HepG2 (cell line): ENCODE data around the gene IL1R1. TPM values are rescaled to one million over a fixed set of nuclear protein-coding genes. Genes with fewer than 3 reads are reported as not detected.

Source experiments
- ATAD3A ChIP-seq: sonication (generic); formaldehyde crosslinking; IDR thresholded peaks from 2 replicates; pipeline ENCODE4 v1.4.0; 2020; ENCODE audit warnings: missing genetic modification reagents
- CTCF ChIP-seq: sonication (generic); formaldehyde crosslinking; IDR thresholded peaks from 2 replicates; pipeline ENCODE4 v1.5.0; 2020; ENCODE audit warnings: mild to moderate bottlenecking, missing genetic modification reagents, moderate library complexity
- FUBP1 ChIP-seq: sonication (generic); formaldehyde crosslinking; IDR thresholded peaks from 2 replicates; pipeline ENCODE4 v1.5.1; 2020; ENCODE audit warnings: missing genetic modification reagents, mild to moderate bottlenecking, borderline replicate concordance
- RBM22 ChIP-seq: fragments of 200-400 bp; formaldehyde crosslinking; optimal IDR thresholded peaks from 2 replicates; pipeline ENCODE3; 2017; ENCODE audit warnings: mild to moderate bottlenecking, low read length, moderate library complexity
- SMAD9 ChIP-seq: sonication (generic); formaldehyde crosslinking; IDR thresholded peaks from 2 replicates; pipeline ENCODE4 v1.5.1; 2020; ENCODE audit warnings: mild to moderate bottlenecking, missing genetic modification reagents
- ZBTB38 ChIP-seq: sonication (generic); formaldehyde crosslinking; IDR thresholded peaks from 2 replicates; pipeline ENCODE4 v1.5.1; 2020; ENCODE audit warnings: mild to moderate bottlenecking, missing genetic modification reagents
- ZFP36 ChIP-seq: fragments of 150-350 bp; IDR thresholded peaks from 2 replicates; pipeline ENCODE4 v1.6.1; 2018; ENCODE audit warnings: borderline replicate concordance, low read length, low read depth; ENCODE audit not compliant: partially characterized antibody
- ZFP82 ChIP-seq: sonication (generic); formaldehyde crosslinking; IDR thresholded peaks from 2 replicates; pipeline ENCODE4 v1.5.1; 2020; ENCODE audit warnings: mild to moderate bottlenecking, missing genetic modification reagents, borderline replicate concordance
- ZNF33A ChIP-seq: sonication (generic); formaldehyde crosslinking; IDR thresholded peaks from 2 replicates; pipeline ENCODE4 v1.5.1; 2020; ENCODE audit warnings: missing genetic modification reagents, mild to moderate bottlenecking, moderate library complexity, borderline replicate concordance
- ZNF441 ChIP-seq: sonication (generic); formaldehyde crosslinking; IDR thresholded peaks from 2 replicates; pipeline ENCODE4 v1.7.0; 2021; ENCODE audit warnings: missing genetic modification reagents, borderline replicate concordance
- polyA plus RNA-seq, 8 experiments: library from polyadenylated mRNA; depleted of rRNA in 3 of 8; stranded (reverse) in 7 of 8; unstranded in 1 of 8; fragments of >200 nt; fragmentation: Illumina TruSeq in 4 of 8; extraction: Trizol in 4 of 8; gene quantifications; 2 replicates each; pipeline versions ENCODE4 v1.2.1 to v1.2.3, GENCODE V29; 2011 to 2016; ENCODE audit warnings: low read depth in 4 of 8, missing spikeins in 1 of 8, mixed read lengths in 1 of 8; ENCODE audit not compliant: insufficient read depth in 1 of 8
- total RNA-seq, 5 experiments: library from RNA; depleted of rRNA; stranded (reverse); fragments of >200 nt; fragmentation: Illumina TruSeq; extraction: Trizol; gene quantifications; 2 replicates each; pipeline ENCODE4 v1.2.3, GENCODE V29; 2016; ENCODE audit warnings: low read depth in 1 of 5

The IL1R1 gene
- total and polyA plus RNA-seq, 2 of the 13 experiments (the other 11 are each of a cell fraction or from before 2014, with no cell fraction given): 38.0 to 93.1 TPM

- no peak for TF ChIP-seq ZFP82 (CRISPR knock-in tag)
- no peak for TF ChIP-seq ZNF33A (CRISPR knock-in tag)
- no peak for TF ChIP-seq CTCF
- peak; percentile 42; the same call in 1 of the 2 replicates for TF ChIP-seq ZBTB38 (CRISPR knock-in tag)
- no peak for TF ChIP-seq ZFP36
- no peak for TF ChIP-seq SMAD9
- TF ChIP-seq RBM22: no peak
- no peak for TF ChIP-seq ATAD3A (CRISPR knock-in tag)
- no peak for TF ChIP-seq FUBP1 (CRISPR knock-in tag)
- TF ChIP-seq ZNF441 (CRISPR knock-in tag): no peak
Observed at GRCh38 chr2:102101849-102102635, 40.5 kb upstream of the IL1R1 start (continued).
